Suprapubic skin (tissue), 4 donors: ENCODE measurements around the gene OLFM1.

Experiments
- CTCF ChIP-seq, 2 donors: fragments of 200-600 bp in 1 of 2; fragments of 450-650 bp in 1 of 2; sonication (generic) in 1 of 2; IDR thresholded peaks; one replicate each; pipeline ENCODE4 v1.5.1; 2016 to 2019; ENCODE audit warnings: antibody characterized with exemption in 2 of 2, mild to moderate bottlenecking in 1 of 2, moderate library complexity in 1 of 2
- POLR2A ChIP-seq, 2 donors: fragments of 450-650 bp; IDR thresholded peaks; one replicate each; pipeline ENCODE4 v1.6.1; 2017; ENCODE audit warnings: antibody characterized with exemption in 2 of 2, mild to moderate bottlenecking in 2 of 2, moderate library complexity in 2 of 2
- POLR2AphosphoS5 ChIP-seq, 3 donors: sonication (generic); formaldehyde crosslinking; IDR thresholded peaks; one replicate each; pipeline ENCODE4 v1.6.1; 2017; ENCODE audit warnings: antibody characterized with exemption in 3 of 3

GRCh38 chr9:135148386-135148785, 60.9 kb downstream of the OLFM1 start:
- TF ChIP-seq POLR2A (IDR thresholded peaks at IDR 0.05) (no peak), POLR2AphosphoS5 (IDR thresholded peaks at IDR 0.05) (no peak), CTCF (IDR thresholded peaks at IDR 0.05) (no peak)
